H4 (cell line): ENCODE measurements around the gene BANF2. TPM values are rescaled to one million over a fixed set of nuclear protein-coding genes. Genes with fewer than 3 reads are reported as not detected.

ENCODE experiments used
- DNase-seq: peaks from one replicate; pipeline ENCODE4 v3.0.0-alpha.2; 2015; ENCODE audit warnings: low spot score
- total RNA-seq: library from RNA; depleted of rRNA; stranded (reverse); fragments of >200 nt; shearing (Covaris generic); gene quantifications from 2 replicates; pipeline ENCODE4 v1.2.3, GENCODE V29; 2014

BANF2 gene
- total RNA-seq, 1 experiment from 2014 or later = not detected

DNA sequence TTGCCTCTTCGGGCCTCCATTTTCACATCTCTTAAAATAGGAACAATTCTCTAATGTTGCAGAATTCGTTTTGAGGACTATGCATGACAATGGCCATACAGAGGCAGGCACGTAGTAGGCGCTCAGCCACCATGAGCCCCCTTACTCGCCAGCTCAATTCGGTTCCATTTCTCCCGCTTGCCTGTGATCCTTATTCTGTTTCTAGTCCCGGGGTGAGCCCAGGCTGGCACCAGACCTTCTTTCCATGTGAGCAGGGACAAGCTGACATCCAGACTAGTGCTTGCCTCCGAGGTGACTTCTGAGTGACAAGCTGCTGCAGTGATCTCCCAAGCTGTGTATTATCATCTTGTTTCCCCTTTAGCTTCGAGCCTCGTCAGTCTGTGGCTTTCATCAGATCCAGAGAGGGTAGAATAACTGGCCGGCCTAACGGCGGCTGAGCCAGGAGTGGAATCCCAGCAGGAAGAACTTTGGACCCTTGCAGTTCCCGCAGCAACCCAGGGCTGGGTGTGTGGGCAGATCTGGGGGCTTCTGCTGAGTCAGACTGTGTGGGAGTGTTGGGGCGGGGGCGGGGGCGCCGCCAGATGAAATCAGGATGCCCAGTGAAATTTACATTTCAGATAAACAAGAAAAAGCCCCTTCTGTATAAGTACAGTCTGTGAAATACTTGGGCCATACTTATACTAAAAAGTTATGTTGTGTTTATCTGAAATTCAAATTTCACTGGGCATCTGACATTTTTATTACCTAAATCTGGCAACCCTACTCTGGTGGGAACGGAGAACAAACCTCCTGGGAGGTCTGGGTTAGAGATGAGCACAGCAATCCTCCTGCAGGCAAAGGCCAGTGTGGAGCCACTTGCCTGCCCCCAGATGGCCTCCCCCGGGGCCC, 10.9 kb downstream of the BANF2 start:
- DNase-seq = no peak

GRCh38 chr20:17711267-17711627, 11.5 kb downstream of the BANF2 start:
- no peak for DNase-seq

GRCh38 chr20:17712201-17712600, 12.4 kb downstream of the BANF2 start:
- DNase-seq = no peak

DNA sequence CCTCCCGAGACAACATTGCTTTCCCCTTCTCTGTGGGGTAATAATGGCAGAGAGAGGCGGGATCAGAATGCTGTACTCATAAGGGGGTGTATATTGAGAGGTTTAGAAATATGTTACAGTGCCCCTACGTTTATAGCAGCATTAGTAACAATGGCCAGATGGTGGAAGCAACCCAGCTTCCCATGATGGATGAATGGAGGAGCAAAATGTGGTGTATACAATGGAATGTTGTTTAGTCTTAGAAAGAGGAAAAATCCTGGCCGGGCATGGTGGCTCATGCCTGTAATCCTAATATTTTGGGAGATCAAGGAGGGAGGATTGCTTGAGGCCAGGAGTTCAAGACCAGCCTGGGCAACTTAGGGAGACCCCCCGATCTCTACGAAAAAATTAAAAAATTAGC, 12.9 kb downstream of the BANF2 start:
- no peak for DNase-seq

DNA sequence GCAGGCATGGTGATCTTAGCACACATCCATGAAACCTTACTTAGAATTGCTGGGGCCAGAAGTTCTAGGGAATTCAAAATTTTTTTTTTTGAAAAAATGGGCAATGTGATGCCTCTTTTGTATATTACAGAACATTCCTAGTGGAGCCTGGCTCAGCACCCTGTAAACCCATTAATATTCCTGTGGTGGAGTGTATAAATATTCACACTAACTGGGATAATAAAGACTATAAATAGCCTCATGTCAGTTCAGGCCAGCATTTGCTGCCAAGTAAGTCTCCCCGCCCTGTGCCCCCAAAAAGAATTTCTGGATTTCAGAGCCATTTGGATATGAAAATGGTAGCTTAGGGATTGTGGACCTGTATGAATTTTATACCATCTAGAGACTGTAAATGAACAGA, 14.8 kb downstream of the BANF2 start:
- DNase-seq = no peak

- DNase-seq = no peak
Measured at GRCh38 chr20:17715075-17715474, 15.3 kb downstream of the BANF2 start.

DNA sequence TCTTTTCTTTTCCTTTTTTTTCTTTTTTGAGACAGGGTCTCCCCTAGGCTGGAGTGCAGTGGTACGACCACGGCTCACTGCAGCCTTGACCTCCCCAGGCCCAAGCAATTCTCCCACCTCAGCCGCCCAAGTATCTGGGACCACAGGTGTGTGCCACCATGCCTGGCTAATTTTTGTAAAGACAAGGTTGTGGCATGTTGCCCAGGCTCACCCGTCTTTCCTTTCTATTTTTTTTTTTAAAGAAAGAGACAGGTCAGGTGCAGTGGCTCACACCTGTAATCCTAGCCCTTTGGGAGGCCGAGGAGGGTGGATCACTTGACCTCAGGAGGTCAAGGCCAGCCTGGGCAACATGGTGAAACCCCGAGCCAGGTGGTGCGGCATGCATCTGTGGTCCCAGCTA, 16.6 kb downstream of the BANF2 start:
- no peak for DNase-seq

DNA sequence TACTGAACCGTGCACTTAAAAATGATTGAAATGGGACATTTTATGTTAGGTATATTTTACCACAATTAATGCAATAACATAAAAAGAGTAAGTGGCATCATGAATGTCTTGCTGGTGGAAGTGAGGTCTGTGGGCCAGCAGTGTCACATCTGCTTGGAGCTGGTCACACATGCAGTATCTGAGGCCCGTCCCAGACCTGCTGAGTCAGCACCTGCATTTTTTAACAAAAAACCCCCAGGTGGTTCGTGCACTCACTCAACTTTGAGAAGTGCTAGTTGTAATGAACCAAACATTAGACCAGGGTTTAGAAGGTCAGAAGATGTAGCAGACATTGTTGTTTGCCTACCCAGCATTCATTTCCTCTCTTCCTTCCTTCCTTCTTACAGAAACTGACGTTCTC, 21.0 kb downstream of the BANF2 start:
- DNase-seq = no peak

DNA sequence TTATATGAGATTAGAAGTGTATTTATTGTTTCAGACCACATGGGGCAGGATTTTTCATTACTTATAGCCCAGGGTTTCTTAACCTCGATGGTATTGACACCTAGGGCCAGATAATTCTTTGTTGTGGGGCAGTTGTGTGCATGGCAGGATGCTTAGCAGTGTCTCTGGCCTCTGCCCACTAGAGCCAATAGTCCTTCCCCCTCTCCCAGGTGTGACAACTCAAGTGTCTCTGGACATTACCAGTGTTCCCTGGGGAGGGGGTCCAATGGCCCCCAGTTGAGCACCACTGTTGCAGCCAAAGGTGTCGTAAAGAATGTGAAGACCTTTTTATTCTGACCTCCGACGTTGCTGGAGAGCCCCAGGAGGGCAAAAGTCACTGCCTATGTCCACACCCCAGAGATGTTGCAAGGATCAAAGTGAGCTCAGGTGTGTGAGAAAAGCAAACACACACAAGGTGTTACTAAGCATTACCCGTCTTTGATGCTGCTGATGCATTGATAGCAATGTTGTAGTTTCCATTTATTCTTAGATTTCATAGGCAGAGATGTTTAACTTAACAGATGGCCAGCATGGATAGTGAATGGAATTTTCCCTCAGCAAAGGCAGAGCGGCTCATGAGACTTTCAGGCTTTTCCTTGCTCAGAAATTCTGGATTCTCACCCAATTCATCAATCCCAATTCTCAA, 22.2 kb downstream of the BANF2 start:
- DNase-seq = no peak

DNA sequence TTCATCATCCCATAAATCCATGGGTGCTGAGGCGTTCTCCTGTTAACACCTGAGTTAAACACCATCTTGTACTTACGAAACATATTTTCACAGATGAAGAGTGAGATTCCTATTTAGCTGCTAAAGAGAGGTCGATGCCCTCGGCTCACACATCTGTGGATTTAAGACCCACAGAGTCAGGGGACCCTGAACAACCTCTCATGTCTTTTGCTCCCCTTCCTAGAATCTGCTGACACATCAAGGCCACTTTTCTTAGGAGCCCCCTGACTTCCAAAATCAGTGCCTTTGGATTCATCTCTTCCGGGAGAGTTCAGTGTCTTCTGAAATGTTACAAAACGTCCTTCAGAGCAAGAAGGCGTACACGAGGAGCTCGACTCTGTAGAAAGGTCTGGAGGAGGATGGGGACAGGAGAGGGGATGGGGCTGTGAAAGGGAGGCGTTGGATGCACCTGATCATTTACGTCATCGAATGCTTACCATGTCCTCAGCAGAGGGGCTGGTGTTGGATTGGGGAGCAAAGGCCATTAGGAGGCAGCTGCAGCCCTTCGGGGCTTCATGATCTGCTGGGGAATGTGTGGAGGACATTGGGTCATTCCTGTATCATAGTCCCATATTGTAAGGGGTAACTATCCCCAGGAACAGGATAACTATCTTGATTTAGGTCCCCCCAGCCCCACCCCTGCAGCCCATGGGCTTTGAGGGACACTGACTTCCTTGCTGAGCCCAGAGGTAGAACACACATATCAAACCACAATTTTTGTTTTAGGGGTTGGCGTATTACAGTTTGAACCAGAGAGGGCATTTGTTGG, 22.9 kb downstream of the BANF2 start:
- DNase-seq = no peak

DNA sequence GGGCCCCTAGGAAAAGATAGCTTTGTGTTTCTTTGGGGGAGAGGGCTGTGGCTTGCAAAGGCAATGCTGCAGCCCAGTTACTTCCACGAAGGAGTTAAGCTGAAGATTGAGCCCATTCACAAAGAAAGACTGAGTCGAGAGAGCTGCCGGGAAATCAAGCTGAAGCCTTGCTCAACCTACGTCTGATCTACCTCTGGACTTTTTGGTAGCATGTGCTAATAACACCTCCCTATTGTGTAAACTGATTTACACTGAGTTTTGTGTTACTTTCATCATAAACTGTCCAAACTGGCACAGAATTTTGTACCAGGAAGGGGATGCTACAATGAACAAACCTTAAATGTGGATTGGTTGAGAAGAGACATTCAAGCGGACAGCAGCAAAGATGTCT, 23.5 kb downstream of the BANF2 start:
- no peak for DNase-seq

GRCh38 chr20:17725094-17725835, 25.5 kb downstream of the BANF2 start:
- no peak for DNase-seq

- DNase-seq = no peak
Measured at GRCh38 chr20:17726902-17727301, 27.1 kb downstream of the BANF2 start.

DNA sequence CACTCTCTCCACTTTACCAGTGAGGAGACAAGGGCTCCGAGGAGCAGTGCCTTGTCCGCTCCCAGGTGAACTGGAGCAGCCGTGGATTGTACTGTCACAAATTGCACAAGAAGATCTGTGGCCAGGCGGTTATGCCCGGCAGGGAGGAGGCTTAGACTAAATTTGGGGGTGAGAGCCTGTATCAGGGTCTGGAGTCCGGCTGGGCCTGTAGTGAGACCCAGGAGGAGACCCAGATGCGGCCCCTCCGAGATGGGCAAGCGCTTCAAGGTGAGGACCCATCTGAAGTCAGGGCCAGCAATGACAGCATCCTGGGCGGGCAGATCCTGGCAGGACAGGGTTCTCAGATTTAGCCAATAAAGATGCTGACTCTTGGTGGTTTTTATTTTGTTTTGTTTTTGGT, 27.6 kb downstream of the BANF2 start:
- no peak for DNase-seq

- no peak for DNase-seq
Measured at GRCh38 chr20:17728074-17728473, 28.3 kb downstream of the BANF2 start.

GRCh38 chr20:17730071-17730470, 30.3 kb downstream of the BANF2 start:
- no peak for DNase-seq

- no peak for DNase-seq
Measured at GRCh38 chr20:17731233-17731632, 31.5 kb downstream of the BANF2 start.

DNA sequence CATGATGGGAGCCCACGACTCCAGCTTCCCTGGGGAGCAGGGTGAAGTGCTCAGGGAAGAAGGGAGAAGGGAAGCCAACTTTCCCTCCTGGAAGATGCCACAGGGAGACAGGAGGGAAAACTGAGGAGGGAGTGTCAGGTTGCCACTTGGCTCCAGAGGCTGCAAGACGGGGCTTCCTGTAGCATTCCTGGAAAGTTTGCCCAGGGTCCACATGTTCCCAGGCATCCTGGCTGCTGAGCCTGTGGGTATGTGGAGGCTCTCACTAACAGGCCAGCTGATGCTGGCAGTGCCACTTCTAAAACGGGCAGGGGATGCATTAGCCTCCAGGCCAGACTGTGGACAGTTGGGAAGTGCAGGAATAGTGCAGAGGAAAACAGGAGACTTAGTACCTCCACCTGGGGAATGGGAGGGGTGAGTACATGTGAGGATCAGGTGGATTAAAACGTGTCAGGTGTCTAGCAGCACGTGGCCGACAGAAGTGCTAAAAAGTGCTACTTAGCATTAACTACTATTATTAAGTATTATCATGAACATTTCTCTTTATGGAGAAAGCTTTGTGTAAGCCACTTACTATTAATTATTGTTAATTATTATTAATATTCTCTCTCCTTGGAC, 33.2 kb downstream of the BANF2 start:
- DNase-seq = no peak

DNA sequence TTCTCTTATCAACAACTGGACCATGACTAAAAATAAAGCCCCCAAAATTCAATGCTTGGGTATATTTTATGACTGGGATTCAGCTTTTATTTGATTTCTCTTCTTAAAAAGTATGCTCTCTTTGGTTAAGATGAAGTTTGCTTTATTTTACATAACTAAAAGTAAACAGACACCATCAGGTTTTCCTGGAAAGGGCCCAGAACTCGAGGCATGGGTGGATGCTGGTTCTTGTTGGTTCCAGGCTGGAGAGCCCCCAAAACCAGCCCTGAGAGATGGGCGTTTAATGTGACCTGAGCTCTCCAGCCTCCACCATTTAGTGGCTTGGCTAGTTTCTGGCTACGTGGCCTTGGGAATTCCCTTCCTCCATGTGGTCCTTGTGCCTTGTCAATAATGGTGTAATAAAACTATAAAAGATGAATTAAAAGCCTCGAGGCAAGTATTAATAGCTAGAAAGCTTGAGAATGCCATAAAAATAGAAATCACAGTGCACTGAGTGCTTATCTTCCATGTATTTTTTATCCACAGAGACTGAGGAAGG, 34.1 kb downstream of the BANF2 start:
- no peak for DNase-seq

GRCh38 chr20:17734374-17734773, 34.6 kb downstream of the BANF2 start:
- DNase-seq = no peak

DNA sequence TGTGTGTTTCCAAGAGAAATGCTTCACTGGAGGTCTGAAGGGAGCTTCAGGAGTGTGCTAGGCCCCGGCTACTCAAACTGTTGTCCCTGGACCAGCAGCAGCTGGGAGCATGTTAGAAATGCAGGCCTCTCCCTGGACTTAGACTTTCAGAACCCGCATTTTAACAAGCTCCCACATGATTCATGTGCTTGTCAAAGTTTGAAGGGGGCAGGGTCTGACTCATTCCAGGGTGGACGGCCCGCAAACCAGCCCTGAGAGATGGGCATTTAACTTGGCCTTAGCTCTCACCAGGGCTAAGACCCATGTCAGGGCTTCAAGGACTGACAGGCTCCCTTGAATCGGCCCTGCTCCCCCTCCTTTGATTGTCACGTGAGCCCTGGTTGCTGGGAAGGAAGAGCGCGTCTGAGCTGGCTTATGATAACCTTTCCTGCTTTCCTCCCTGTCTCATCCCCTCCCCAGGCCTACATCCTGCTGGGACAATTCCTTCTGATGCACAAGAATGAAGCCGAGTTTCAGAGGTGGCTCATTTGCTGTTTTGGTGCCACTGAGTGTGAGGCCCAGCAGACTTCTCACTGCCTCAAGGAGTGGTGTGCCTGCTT, 35.5 kb downstream of the BANF2 start:
- DNase-seq = no peak
